SW480 (cell line): Measurements from ENCODE around the gene NR2F1-AS1.
"Not testable (repeated sequence)": the region's sequence is repeated elsewhere in the genome, so short reads cannot be mapped to it uniquely, and the experiment has no call there.

Experiments
- DNase-seq: peaks from one replicate; pipeline ENCODE4 v3.0.0-alpha.2; 2016; ENCODE audit warnings: low spot score

NR2F1-AS1 gene

DNA sequence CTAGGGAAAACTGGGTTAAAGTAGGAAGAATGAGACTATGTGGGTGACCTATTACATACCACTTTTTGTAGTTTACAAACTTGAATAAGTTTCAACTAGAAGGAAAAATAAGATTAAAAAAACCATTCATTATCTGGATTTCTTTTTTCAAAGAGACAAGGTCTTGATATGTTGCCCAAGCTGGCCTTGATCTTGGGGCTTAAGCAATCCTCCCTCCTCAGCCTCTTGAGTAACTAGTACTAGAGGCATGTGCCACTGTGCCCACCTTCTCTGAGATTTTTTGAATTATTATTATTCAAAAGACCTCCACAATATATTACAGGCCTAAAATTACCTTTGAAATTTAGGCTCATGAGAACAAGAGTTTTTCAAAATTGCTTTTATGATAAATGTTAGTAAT is 63.2 kb downstream of the NR2F1-AS1 start:
- DNase-seq, result no peak

DNA sequence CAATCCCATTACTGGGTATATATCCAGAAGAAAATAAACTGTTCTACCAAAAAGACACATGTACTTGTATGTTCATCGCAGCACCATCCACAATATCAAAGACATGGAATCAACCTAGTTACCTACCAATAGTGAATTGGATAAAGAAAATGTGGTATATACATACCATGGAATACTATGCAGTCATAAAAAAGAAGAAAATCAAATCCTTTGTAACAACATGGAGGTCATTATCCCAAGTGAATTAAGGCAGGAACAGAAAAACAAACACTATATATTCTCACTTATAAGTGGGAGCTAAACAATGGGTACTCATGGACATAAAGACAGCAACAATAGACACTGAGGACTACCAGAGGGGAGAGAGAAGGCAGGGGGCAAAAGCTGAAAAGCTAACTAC is 67.7 kb downstream of the NR2F1-AS1 start:
- DNase-seq, result no peak

DNA sequence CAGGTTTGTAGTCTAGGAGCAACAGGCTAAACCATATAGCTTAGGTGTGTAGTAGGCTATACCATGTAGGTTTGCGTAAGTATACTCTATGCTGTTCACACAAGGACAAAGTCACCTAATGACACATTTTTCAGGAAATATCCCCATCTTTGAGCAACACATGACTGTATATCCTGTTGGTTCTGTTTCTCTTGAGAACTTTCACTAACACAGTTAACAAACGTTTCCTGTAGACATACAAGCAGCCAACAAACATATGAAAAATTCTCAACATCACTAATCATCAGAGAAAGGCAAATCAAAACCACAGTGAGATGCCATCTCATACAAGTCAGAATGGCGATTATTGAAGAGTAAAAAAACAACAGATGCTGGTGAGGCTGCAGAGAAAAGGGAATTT is 68.2 kb downstream of the NR2F1-AS1 start:
- no peak for DNase-seq

DNA sequence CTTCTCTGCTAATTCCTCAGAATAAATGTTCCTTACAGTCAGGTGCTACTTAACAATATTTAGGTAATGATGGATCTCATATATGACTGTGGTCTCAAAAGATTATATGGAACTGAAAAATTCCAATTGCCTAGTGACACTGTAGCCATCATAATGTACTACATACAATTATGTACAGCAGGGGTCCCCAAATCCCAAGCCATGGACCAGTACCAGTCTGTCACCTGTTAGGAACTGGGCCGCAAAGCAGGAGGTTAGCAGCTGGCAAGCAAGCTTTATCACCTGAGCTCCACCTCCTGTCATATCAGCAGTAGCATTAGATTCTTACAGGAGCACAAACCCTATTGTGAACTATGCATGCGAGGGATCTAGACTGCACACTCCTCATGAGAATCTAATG is 69.6 kb downstream of the NR2F1-AS1 start:
- DNase-seq, result no peak

DNA sequence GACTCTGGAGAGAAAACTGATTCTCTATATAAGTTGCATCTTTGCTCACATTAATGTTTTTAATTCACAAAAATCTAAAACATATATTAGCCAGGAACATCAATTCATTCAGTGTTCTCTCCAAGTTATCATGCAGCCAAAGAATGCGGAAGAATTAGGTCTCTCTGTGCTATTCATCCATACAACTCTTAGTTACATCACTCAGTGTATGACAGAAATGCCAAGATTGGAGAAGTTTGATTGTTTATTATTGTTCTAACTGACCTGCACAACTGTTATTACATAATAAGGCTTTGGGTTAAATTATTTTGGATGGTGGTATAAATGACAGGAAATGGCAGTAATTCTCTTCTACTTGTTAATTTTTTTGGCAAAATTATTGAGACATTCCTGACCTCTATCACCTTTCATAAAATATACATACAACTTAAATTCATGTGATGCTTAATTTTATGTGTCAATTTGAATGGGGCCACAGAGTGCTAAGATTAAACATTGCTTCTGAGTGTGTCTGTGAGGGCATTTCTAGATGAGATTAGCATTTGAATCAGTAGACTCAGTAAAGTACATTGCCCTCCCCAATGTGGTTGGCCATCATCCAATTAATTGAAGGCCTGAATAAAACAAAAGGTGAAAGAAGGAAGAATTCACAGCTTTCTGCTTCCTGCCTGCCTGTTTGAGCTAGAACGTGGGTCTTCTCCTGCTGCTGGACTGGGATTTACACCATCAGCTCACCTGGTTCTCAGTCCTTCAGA is 70.2 kb downstream of the NR2F1-AS1 start:
- no peak for DNase-seq

DNA sequence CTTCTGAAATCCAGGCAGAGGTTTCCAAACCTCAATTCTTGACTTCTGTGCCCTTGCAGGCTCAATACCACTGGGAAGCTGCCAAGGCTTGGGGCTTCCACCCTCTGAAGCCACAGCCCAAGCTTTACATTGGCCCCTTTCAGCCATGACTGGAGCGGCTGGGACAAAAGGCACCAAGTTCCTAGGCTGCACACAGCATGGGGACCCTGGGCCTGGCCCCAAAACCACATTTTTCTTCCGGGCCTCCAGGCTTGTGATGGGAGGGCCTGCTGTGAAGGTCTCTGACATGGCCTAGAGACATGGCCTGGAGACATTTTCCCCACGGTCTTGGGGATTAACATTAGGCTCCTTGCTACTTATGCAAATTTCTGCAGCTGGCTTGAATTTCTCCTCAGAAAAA is 75.5 kb downstream of the NR2F1-AS1 start:
- not testable (repeated sequence) for DNase-seq

DNA sequence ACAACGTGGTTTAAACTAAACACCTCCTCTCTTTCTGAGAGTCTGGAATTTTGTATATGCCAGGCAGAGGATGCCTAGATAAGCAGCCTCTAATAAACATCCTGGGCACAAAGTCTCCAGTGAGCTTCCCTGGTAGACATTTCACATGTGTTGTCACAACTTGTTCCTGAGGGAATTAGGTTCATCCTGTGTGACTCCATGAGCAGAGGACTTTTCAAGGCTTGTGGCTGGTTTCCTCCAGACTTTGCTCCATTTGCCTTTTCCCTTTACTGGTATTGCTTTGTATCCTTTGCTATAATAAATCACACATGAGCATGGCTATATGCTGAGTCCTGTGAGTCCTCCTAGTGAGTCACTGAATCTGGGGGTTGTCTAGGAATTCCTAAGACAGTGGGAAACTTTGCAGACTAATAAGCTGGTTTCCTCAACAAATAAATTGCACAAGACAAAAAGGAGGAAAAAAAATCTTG is 77.4 kb downstream of the NR2F1-AS1 start:
- no peak for DNase-seq

DNA sequence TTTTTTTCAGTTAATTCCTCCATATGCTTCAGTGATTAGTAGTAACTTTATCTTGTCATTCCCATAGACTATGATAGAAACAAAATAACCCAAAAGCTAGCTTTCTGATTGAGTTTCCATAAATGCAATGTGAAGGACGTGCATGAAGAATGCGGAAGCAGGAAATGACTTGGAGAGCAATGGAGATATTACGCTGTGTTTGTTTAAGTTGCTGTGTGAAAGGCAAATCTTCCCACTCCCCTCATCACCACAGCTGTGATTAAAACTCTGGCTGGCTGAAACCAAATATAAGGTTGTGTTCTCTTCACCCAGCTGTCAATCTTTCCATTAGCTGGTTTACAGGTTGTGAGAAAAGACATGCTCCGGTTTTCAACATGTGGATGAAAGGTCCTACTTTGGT is 83.9 kb downstream of the NR2F1-AS1 start:
- DNase-seq, result no peak

DNA sequence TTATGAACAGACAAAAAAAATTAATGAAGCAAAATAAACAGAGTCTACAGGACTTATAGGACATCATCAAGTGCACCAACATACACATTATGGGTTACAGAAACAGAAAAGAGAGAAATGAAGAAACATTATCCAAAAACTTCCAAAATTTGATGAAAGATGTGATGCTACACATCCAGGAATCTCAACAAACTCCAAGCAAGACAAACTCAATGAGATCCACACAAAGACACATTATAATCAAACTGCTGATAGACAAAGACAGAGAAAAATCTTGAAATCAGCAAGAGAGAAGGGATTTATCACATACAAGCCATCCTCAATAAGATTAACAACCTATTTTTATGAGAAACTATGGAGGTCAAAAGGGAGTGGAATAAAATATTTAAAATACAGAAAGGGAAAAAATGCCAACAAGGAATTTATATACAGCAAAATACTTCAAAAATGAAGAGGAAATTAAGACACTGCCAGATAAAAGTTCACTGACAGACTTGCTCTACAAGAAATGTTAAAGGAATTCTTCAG is 101.0 kb downstream of the NR2F1-AS1 start:
- no peak for DNase-seq

DNA sequence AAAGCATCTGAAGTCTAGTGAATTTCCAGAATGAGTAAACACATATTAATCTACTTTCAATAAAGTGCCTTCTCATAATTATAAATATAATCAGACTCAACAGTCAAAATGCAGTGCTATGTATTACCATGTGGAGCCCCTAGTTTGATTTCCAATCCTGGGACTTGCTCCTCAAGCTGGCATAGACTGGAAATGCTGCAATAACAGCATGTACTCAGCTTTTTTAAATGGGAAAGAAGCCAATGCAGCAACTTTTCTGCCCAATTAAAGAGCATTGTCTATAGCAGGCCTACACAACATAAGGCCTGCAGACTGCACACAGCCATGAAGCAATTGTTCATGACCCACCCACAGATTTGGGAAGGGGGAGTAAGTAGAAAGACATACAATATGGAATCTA is 103.2 kb downstream of the NR2F1-AS1 start:
- no peak for DNase-seq

DNA sequence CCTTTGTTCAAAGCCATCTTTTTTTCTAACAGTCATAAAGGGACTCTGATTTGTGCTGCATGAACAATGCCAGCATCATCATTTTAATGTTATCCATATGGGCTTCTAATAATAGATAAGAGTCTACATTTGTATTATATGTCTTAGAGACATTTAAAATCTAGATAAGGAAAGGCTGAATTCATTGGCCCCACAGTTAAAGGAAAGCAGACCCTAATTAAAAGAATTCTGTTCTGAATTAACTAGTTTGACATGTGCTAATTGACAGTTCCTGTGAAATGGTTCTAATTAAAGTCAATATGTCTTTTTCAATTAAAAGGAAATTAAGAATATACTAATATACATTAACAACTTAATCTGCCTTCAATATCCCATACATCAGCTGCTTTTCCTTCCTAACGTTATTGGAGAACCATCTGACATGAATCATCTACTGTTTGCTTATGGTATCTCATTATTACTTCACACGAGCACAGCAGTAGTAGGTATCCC is 104.7 kb downstream of the NR2F1-AS1 start:
- no peak for DNase-seq

DNA sequence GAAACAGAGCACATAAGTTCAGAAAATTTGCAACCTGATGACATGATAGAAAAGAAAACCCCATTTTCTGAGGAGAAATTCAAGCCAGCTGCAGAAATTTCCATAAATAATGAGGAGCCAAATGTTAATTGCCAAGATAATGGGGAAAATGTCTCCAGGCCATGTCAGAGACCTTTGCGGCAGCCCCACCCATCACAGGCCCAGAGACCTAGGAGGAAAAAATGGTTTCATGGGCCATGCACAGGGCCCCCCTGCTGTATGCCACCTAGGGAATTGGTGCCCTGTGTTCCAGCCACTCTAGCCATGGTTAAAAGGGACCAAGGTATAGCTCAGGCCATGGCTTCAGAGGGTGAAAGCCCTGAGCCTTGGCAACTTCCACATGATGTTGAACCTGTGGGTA is 118.1 kb downstream of the NR2F1-AS1 start:
- DNase-seq, result no peak

DNA sequence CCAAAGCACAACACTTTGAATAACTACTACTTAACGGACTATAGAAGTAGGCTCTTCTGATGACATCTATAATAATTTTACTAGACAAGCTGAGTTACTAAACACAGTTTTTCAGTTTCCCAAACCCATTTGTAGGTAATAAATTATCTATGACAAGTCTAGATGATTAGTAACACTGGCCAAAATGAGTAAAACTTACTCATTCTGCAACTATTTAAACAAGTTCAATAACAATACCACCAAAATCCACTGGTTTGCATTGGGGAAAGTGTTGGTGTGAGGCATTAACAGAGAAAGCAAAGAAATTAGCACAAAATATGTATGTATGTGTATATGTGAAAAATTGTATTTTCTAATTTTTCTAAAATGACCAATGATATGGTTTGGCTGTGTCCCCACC is 119.3 kb downstream of the NR2F1-AS1 start:
- DNase-seq, result no peak

DNA sequence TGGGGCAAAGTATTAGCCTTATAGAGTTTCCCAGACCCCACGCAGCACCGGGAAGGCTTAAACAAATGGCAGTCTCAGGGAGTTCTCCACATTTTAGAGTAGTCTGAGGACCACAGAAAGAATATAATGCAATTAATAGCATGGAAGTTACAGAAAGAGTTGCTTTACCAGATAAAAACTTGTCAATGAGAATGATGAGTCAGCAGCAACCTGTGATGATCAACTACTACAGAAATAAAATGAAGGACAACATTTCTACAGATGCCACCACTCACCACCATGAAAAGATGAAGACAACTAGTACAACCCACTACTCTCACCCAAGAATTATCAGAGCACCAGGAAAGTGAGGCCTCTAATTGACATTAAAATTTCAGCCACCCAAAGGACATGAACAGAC is 120.7 kb downstream of the NR2F1-AS1 start:
- DNase-seq, result no peak

DNA sequence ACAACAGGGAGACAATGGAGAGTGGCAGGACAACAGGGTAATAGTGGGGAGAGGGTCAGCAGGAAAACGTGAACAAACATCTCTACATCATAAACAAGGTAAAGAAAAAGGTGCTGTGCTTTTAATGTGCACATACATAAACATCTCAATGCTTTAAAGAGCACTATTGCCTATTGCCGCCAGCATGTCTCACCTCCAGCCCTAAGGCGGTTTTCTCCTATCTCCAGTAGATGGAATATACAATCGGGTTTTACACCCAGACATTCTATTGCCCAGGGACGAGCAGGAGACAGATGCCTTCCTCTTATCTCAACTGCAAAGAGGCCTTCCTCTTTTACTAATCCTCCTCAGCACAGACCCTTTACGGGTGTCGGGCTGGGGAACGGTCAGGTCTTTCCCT is 124.2 kb downstream of the NR2F1-AS1 start:
- DNase-seq, result not testable (repeated sequence)

DNA sequence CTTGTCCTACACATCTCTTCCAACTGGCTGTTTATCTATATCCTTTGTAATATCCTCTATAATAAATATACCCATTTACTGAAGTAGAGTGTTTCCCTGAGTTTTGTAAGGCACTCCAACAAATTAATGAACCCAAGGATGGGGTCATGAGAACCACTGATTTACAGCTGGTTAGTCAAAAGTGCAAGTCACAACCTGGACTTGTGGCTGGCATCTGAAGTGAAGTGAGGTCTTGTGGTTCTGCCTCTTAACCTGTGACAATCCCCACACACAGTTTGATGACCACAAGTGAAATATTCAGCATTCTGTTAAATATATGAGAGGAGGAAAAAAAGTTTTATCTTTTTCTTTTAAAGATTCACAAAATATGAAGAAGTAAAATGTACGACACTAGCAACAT is 126.1 kb downstream of the NR2F1-AS1 start:
- DNase-seq, result no peak

DNA sequence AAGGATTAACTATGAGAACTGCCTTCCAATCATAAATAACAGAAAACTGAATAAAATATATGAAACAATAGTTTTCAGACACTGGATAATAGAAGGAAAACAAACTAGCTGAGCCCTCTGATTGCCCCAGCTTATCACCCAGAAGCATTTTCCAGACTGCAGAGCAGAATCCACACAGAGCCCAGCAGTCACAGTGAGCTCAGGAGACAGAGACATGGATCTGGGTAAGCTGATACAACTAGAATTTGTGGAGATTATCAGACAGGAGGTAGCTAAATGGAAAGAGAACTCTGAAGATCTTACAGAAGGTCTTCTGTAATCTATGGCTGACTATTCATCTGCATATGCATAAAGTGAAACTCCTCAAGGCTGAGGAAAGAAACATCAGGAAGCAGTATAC is 128.8 kb downstream of the NR2F1-AS1 start:
- DNase-seq, result no peak

DNA sequence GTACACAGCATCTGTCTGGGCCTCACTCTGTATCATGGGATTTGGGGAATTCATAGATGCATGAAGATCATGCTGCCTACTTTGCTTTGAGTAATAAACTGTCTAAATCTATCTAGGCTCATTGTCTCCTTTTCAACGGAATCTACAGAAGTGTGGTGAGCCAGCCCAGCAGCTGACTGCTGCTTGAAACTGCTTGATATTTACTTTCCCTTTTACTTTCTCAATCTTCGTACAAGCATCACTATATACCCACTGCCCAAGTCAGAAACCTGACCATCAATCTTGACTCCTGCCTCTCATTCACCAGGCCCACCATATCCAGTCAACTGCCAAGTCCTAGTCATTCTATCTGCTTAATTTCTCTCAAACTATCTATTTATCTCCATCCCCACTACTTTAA is 142.9 kb downstream of the NR2F1-AS1 start:
- no peak for DNase-seq

DNA sequence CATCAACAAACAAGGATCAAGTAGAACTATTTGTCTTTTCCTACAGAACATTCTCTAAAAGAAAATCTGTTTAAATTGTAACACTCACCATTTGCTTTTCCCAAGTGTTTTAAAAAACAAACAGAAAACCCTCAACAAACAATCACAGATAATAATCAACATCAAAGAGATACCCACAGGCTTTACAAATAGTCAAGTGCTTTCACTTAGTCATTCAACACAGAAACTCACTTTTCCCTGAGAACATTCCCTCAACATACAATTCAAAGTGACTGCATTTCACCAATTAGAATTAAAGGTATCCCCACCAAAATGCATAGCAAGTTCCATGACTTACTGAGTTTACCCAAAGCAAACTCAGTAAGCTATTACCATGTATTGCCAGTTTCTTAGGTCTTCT is 144.9 kb downstream of the NR2F1-AS1 start:
- DNase-seq, result no peak

DNA sequence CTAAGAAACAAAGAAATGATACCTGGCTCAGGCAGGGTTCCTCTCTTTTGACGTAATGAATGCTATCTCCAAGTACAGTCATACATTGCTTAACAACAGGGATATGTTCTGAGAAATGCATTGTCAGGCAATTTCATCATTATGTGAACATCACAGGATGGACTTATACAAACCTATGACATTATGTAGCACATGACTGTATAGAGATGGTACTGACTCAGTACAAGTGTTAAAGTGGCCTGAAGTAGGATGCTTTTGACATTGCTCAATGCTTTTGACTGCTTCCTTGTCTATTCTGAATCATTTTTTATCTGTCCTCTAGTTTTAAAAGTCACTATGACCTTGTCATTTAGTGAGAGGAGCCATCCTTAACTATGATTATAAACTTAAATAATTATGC is 147.6 kb downstream of the NR2F1-AS1 start:
- no peak for DNase-seq

DNA sequence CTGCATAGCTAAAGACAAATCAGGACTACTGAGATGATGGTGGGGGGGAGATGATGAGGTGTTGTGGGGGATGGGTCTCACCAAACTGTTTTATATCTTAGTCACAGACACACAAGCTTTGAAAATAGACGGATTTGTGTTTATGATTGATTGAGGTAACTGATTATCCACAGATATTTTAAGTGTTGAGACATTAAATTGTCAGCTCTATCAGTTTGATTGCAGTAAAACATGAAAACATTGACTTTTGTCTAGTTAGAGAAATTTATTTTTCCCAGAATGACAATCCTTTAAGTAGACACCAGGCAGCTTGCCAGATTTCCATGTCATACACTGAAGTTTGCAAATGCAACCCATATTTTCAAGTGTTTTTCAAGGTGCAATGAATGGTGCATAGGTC is 149.8 kb downstream of the NR2F1-AS1 start:
- DNase-seq, result no peak

DNA sequence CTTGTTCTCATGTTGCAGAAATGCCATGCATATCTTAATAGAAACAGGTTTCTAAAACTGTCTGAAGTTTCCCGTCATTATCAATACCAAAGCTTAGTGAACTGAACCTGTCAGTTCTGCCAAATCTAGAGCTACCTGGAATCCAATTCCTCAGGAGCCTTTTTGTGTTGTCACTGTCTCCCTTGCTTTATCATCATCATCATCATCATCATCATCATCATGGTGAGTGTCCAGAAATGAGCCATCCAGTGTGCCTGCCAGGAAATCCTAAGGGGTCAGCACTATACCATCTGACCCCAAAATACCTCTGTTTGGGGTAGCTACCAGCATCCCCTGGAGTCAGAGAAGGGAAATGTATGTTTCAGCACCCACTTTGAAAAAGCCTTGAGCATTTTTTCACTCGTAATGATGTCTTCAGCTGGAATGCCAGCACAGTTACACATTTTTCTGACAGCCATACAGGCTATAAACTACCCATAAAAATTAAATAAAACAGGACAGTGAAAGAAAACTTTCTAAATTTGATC is 150.3 kb downstream of the NR2F1-AS1 start:
- no peak for DNase-seq

DNA sequence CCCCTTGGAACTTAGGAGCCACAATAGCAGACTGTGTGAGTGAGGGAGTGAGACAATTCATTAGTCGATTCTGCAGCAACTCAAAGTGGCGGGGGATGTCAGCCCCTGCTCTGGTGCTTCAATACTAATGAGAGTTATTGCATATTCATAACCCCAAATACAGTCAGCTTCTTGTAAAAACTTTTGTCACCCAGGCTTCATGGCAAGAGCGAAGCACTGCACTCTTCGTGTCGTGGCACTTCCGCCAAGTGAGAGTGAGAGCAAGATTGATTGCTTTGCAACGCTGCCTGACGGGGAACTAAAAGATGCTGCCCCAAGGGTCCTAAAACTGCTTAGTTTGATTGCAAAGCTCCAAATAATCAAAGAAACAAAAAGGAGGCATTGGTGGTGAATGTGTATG is 150.9 kb downstream of the NR2F1-AS1 start:
- no peak for DNase-seq

DNA sequence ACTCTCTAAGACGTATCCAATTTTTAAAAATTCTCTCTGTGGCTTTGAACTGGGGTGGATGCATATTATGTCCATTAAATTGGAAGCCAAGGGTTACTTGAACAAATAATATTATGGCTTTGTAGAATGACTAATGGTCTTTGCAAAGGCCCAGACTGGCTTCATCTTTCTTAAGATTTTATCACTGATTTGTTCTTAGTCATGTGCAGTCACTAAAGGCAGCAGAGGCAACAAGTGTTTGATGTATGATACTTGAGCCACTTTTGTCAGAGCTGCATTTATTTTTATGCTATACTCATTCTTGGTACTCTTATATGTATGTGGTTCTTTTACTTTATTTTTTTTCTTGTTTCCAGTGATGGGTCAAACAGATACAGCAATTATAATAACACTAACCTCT is 152.2 kb downstream of the NR2F1-AS1 start:
- no peak for DNase-seq
